Measurements from ENCODE around the gene QPRT.
"Not testable (repeated sequence)": the region's sequence is repeated elsewhere in the genome, so short reads cannot be mapped to it uniquely, and the experiment has no call there.

The QPRT gene

DNA sequence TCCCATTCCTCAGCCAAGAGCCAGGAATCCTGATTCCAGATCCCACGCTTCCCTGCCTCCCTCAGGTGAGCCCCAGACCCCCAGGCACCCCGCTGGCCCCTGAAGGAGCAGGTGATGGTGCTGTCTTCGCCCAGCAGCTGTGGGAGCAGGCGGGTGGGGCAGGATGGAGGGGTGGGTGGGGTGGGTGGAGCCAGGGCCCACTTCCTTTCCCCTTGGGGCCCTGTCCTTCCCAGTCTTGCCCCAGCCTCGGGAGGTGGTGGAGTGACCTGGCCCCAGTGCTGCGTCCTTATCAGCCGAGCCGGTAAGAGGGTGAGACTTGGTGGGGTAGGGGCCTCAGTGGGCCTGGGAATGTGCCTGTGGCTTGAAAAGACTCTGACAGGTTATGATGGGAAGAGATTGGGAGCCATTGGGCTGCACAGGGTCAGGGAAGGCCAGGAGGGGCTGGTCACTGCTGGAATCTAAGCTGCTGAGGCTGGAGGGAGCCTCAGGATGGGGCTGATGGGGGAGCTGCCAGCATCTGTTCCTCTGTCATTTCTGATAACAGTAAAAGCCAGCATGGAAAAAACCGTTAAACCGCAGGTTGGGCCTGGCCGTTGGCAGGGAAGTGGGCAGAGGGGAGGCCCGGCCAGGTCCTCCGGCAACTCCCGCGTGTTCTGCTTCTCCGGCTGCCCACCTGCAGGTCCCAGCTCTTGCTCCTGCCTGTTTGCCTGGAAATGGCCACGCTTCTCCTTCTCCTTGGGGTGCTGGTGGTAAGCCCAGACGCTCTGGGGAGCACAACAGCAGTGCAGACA, 15.8 kb upstream of the QPRT start, which contains the start of gene SPN:
Gene SPN, plus strand, starts transcription at position 232 of the 791 bp plus-strand sequence. Its CDS starts 482 bp downstream, at position 714.
- no peak for DNase-seq (ENCODE audit: low spot score)

DNA sequence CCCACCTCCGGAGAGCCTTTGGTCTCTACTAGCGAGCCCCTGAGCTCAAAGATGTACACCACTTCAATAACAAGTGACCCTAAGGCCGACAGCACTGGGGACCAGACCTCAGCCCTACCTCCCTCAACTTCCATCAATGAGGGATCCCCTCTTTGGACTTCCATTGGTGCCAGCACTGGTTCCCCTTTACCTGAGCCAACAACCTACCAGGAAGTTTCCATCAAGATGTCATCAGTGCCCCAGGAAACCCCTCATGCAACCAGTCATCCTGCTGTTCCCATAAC, 15.2 kb upstream of the QPRT start:
- DNase-seq (ENCODE audit: low spot score), result no peak

DNA sequence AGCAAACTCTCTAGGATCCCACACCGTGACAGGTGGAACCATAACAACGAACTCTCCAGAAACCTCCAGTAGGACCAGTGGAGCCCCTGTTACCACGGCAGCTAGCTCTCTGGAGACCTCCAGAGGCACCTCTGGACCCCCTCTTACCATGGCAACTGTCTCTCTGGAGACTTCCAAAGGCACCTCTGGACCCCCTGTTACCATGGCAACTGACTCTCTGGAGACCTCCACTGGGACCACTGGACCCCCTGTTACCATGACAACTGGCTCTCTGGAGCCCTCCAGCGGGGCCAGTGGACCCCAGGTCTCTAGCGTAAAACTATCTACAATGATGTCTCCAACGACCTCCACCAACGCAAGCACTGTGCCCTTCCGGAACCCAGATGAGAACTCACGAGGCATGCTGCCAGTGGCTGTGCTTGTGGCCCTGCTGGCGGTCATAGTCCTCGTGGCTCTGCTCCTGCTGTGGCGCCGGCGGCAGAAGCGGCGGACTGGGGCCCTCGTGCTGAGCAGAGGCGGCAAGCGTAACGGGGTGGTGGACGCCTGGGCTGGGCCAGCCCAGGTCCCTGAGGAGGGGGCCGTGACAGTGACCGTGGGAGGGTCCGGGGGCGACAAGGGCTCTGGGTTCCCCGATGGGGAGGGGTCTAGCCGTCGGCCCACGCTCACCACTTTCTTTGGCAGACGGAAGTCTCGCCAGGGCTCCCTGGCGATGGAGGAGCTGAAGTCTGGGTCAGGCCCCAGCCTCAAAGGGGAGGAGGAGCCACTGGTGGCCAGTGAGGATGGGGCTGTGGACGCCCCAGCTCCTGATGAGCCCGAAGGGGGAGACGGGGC, 14.7 kb upstream of the QPRT start:
- DNase-seq (ENCODE audit: low spot score), result no peak

DNA sequence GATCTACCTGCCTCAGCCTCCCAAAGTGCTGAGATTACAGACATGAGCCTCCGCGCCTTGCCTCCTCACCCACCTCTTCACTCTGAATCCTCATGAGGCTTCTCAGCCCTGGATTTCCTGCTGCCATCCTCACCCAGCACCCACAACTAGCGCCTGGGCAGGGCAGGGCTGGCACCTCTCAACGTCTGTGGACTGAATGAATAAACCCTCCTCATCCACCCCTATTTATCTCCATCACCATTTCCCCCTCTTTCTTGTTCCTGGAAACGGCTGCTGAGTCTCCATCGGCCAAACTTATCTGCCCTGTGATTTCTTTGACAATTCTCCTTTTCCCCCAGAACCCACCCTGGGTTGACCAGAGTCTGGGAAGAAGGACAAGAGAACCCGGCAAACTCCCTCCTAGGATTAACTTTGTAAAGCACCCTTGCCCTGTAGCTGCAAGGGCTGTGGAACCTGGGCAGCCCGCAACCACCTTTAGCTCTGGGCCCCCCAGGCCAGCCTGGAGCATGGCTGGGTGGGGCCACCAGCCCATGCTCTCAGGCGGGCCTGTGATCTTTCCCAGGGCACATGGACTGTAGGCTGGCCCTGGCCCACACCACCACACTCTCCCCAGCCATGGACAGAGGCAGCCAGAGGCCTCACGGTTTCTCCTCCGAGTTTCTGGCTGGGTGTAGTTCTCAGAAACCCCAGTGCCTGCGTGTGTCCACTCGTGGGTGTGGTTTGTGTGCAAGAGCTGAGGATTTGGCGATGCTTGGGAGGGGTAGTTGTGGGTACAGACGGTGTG, 13.5 kb upstream of the QPRT start:
- DNase-seq (ENCODE audit: low spot score), result no peak

DNA sequence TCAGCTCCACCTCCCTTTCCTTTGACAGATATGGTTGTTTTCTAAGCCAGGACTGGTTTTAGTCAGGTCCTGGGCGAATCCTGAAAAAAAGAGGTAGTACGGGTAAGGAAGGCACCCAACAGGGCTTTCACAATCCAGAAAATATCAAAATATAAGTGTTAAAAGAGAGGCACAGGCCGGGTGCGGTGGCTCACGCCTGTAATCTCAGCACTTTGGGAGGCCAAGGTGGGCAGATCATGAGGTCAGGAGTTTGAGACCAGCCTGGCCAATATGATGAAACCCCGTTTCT, 11.7 kb upstream of the QPRT start:
- DNase-seq (ENCODE audit: low spot score), result not testable (repeated sequence)

DNA sequence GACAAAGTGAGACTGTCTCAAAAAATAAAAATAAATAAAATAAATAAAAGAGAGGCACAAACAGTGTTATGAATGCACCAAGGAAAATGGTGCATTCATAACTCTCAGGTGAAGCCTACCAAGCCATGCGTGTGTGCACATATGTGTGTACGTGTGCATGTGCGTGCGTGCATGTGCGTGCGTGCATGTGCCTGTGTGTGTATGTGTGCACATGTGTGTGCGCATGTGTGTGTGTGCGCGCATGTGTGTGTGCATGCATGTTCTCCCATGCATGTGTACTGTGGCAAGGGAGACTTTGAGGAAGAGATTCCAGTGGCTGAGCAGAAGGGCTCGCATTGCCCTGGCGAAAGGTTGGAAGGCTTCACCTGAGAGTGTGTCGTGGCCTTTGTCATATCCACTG, 11.2 kb upstream of the QPRT start:
- DNase-seq (ENCODE audit: low spot score), result no peak

DNA sequence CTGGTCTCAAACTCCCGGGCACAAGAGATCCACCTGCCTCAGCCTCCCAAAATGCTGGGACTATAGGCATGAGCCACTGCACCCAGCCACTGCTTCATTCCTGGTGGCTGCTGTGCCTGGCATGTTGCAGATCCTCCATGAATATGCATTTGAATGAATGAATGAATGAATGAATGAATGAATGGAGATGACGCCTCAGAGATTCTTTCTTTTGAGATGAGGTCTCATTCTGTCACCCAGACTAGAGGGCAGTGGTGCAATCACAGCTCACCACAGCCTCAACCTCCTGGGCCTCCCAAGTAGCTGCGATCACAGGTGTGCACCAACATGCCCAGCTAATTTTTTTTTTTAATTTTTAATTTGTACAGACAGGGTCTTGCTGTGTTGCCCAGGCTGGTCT, 10.7 kb upstream of the QPRT start:
- DNase-seq (ENCODE audit: low spot score), result no peak

DNA sequence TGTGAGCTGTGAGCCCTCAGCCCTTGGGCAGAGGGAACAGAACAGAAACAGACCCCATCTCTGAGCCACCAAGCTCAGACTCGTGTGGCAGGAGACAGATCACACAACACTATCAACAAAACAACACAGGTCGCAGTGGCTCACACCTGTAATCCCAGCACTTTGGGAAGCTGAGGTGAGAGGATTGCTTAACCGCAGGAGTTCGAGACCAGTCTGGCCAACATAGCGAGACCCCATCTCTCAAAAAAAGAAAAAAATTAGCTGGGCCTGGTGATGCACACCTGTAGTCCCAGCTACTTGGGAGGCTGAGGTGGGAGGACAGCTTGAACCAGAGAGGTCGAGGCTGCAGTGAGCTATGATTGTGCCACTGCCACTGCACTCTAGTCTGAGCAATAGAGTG, 5.5 kb upstream of the QPRT start:
- DNase-seq (ENCODE audit: low spot score), result no peak

DNA sequence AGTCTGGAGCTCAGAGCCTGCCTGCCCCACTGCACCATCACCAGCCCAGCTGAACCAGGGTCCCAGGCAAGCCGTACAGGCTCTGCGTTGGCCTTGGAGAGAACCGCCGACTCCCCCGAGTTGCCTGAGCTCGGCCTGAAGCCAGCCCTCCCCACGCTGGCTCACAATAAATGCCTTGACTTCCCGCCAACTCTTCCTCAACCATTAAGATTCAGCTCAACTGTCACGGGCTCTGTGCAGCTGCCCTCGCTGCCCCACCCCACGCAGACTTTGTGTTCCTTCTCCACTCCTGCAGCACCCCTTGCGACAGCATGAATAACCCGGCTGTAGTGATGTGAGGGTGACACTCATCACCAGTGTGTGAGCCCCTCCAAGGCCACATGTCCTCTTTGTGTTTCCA, 4.8 kb upstream of the QPRT start:
- DNase-seq (ENCODE audit: low spot score), result no peak

DNA sequence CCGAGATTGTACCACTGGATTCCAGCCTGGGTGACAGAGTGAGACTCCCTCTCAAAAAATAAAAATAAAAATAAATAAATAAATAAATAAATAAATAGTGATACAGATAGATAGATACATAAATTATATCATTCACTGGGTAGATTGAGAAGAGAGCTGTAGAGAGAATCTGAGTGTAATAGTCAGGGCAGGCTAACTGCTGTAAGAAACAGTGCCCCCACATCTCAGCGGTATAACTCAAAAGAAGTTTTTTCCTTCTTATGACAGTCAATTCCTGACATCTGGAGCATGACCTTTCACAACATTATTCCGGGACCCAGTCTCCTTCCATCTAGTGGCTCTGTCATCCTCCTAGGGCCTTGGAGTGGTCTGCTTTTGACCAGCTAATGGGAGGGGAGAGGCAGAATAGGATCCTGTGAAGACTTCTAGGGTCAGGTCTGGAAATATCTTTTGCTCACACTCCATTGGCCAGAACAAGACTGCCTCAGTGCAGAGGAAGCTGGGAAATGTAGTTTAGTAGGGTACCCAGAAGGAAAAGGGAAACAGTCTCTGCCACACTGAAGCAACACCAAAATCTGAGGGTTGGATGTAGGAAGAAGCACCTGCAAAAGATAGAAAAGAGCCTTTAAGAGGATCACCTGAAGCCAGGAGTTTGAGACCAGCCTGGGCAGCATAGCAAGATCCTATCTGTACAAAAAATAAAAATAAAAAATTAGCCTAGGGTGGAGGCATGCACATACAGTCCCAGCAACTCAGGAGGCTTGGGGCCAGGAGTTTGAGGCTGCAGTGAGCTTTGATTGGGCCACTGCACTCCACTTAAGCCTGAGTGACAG, 3.0 kb upstream of the QPRT start:
- DNase-seq (ENCODE audit: low spot score), result peak; percentile 68

DNA sequence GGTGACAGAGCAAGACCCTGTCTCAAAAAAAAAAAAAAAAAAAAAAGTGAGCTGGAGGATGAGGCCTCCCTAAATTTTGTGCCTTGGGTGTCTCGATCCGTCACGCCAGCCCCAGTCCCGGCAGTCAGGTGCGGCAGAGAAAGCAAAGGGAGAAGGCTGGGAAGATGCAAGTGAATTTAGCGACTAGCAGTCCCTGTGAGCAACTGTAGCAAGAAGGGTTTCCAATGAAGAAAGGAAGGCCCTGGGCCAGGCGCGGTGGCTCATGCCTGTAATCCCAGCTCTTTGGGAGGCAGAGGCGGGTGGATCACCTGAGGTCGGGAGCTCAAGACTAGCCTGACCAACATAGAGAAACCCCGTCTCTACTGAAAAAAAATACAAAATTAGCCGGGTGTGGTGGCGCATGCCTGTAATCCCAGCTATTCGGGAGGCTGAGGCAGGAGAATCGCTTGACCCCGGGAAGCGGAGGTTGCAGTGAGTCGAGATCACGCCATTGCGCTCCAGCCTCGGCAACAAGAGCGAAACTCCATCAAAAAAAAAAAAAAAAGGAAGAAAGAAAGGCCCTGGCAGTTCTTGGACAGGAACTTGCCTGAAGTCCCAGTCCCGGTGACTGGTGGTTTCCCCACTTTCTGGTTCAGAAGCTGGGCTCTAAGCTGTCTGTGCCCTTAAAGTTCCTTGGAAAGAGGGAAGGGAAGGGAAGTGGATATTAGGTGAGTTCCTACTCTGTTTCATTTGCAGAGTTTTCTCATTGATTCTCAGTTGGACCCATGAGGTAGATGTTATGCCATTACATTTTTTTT, 1.8 kb upstream of the QPRT start:
- DNase-seq (ENCODE audit: low spot score), result no peak

DNA sequence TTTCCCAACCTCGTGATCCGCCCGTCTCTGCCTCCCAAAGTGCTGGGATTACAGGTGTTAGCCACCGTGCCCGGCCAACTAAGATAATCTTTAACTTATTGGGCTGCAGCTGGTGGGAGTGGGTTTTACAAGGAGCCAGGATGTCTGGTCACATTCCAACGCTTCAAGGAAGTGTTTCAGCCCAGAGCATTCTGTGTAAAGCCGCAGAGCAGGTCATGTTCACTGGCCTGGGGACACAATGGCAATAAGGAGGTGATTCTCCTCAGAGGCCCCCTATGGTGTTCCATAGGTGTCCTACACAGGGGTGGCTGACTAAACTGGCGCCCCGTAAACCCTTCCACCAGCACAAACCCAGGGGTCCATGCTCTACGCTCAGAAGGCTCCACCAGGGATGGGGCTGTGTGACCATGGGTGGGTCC, 1.2 kb downstream of the QPRT start:
- no peak for DNase-seq (ENCODE audit: low spot score)

DNA sequence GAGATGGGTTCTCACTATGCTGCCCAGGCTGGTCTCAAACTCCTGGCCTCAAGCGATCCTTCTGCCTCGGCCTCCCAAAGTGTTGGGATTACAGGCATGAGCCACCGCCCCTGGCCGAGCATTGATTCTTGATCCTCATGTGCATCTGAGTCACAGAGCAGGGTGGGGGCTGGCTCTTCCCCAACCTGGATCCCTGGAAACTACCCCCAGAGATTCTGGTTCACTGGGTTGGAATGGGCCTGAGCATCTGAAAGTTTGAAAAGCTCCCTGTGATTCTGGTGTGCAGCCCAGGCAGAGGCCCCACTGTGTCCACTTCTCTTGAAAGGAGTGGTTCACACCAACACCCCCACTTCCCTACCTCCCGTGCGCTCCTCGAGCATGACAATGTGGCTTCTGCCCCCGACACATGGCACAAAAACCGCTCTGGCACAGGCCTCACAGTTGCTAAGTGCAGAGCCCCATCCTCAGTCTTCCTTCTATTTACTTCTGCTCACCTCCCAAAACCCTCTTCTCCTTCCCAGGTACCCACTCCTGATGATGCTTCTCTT, 4.6 kb downstream of the QPRT start:
- no peak for DNase-seq (ENCODE audit: low spot score)

DNA sequence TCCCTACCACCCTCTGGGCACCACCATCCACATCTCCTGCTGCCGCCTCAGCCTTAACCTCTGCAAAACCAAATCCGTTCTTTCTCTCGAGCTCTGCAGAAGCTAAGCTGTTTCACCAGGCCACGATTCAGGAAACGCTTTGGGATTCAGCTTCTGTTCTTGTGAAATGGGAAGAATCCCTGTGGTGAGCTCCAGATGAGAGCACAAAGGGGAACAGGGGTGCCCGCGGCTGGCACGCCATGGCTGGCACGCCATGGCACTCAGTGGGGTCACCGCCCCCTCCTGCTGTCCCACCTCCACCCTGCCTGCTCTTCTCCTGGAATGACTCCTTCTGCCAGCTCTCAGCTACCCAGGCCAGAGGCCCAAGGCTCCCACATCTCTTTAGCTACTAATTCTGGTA, 5.7 kb downstream of the QPRT start:
- no peak for DNase-seq (ENCODE audit: low spot score)

DNA sequence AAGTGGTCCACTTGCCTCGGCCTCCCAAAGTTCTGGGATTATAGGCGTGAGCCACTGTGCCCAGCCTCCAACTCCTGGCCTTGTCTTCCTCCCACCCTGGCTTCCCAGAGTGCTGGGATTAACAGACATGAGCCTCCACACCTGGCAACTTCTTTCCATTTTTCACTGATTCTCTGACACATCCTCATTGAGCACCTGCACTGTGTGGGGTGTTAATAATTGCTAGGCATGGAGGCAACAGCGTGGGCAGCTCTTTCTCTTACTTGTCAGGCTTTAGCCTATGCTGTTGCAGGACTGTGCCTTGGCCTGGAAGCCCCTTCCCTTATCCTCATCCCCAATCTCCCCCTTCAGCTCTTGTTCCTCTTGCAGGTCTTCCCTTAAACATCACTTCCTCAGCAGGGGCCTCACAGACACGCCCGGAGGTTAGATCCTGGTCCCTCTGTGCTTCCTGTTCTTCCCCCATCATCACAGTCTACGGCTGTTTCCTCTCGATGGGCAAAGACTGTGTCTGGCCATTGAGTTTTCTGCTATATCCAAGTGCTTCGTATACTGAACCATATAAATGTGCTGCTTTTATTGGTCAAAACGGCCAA, 7.9 kb downstream of the QPRT start:
- DNase-seq (ENCODE audit: low spot score), result no peak

DNA sequence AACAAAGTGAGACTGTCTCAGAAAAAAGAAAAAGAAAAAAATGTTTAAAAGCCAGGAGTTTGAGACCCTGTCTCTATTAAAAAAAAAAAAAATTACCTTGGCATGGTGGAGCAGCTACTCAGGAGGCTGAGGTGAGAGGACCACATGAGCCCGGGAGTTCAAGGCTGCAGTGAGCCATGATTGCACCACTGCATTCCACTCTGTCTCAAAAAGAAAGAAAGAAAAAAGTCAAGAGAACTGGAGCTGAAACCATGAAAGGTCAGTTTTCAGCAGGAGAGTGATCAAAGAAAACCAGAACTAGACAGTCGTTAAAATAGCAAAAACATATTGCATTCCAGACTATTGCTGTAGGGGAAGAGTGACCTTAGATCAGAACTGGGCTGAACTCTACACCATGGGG, 8.8 kb downstream of the QPRT start:
- DNase-seq (ENCODE audit: low spot score), result no peak

DNA sequence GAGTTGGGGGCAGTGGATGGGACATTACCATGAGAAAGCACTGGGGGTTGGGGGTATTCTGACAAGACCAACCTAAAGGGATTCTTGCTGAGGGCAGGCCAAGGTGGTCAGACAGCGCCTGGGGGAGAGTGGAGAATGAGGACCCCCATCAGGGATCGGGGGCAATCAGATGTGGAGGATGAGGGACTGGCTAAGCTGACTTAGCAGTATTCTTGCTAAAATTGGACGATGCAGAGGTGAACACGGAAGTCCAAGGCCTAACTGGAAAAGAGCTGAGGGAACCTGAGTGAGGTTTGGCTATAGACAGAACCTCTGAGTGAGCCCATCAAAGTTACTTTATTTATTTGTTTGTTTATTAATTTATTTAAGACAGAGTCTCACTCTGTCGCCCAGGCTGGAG, 9.2 kb downstream of the QPRT start:
- DNase-seq (ENCODE audit: low spot score), result no peak

DNA sequence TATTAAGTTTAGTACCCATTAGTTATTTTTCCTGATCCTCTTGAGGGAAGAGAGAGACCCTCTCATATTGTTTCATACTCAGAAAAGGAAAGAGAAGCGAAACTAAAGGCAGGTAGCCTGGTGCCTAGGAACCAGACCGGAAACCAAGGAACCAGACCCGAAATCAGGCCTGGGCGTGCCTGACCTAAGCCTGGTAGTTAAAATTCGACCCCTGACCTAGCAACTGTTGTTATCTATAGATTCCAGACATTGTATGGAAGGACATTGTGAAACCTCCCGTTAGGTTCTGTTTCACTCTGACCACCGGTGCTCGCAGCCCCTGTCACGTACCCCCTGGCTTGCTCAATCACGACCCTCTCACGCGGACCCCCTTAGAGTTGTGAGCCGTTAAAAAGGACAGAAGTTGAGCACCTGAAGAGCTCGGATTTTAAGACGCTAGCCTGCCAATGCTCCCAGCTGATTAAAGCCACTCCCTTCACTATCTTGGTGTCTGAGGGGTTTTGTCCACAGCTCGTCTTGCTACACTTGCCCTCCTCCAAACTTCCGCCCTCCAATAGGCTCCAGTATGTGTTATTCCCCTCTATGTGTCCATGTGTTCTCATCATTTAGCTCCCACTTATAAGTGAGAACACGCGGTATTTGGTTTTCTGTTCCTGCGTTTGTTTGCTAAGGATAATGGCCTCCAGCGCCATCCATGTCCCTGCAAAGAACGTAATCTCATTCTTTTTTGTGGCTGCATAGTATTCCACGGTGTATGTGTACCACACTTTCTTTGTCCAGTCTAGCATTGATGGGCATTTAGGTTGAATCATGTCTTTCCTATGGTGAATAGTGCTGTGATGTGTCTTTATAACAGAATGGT, 10.7 kb downstream of the QPRT start:
- DNase-seq (ENCODE audit: low spot score), result not testable (repeated sequence)

DNA sequence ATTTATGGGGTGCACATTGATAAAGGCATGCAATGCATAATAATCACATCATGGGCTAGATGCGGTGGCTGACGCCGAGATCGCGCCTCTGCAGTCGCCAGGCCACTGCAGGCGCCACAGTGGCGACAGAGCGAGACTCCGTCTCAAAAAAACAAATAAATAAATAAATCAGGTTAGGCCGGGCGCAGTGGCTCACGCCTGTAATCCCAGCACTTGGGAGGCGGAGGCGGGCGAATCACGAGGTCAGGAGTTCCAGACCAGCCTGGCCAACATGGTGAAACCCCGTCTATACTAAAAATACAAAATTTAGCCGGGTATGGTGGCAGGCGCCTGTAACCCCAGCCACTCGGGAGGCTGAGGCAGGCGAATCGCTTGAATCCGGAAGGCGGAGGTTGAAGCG, 13.6 kb downstream of the QPRT start:
- DNase-seq (ENCODE audit: low spot score), result not testable (repeated sequence)

Data from HuH-7 (cell line).